ENCODE data around the gene LMX1A.

LMX1A gene

GRCh38 chr1:165257969-165258459 is 98.5 kb downstream of the LMX1A start:
- Histone ChIP-seq H3K9me3 (ENCODE audit: low read length) (no peaks in the 10 kb centered on the region), H3K4me1 (ENCODE audit: insufficient read depth, low read length) (no peaks in the 10 kb centered on the region), H2AFZ (ENCODE audit: low read depth, low read length) (no peak overlapping the region), H3K4me3 (ENCODE audit: low read length) (no peak overlapping the region), H3K36me3 (ENCODE audit: insufficient read depth, low read length) (no peaks in the 10 kb centered on the region), H3K27me3 (ENCODE audit: insufficient read depth, low read length) (no peaks in the 10 kb centered on the region)

- H3K4me1 ChIP-seq (ENCODE audit: insufficient read depth, low read length), result no peaks in the 10 kb centered on the region
- no peaks in the 10 kb centered on the region for H3K27me3 ChIP-seq (ENCODE audit: insufficient read depth, low read length)
- no peaks in the 10 kb centered on the region for H3K36me3 ChIP-seq (ENCODE audit: insufficient read depth, low read length)
- H3K4me3 ChIP-seq (ENCODE audit: low read length), result no peak overlapping the region
- no peak overlapping the region for H2AFZ ChIP-seq (ENCODE audit: low read depth, low read length)
- no peaks in the 10 kb centered on the region for H3K9me3 ChIP-seq (ENCODE audit: low read length)
Measured at GRCh38 chr1:165254896-165255625, 101.5 kb downstream of the LMX1A start.

- Histone ChIP-seq H3K4me3 (ENCODE audit: low read length) (no peak overlapping the region), H3K4me1 (ENCODE audit: insufficient read depth, low read length) (no peaks in the 10 kb centered on the region), H3K27me3 (ENCODE audit: insufficient read depth, low read length) (no peaks in the 10 kb centered on the region), H2AFZ (ENCODE audit: low read depth, low read length) (no peak overlapping the region), H3K36me3 (ENCODE audit: insufficient read depth, low read length) (no peaks in the 10 kb centered on the region), H3K9me3 (ENCODE audit: low read length) (no peaks in the 10 kb centered on the region)
Measured at GRCh38 chr1:165254376-165254775, 102.1 kb downstream of the LMX1A start.

DNA sequence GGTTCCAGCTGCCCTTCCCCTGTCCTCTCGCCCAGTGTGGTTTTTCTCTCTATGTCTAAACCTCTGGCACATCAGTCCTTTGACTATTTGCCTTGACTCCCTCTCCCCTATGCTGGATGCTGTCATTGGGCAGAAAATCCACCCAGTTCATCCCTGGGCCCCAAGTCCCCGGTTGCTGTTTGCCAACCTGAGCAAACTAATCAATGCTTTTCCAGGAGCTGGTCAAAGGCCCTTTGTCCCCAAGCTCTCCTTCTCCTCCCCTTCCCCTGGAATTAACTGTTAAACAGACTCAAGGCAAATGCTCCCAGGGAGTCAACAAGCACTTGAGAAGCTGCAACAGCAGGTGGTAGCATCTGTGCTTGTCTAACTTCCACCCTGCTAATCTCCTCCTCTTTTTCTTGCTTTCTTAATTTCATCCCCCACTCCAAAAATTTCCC is 102.7 kb downstream of the LMX1A start:
- Histone ChIP-seq H2AFZ (ENCODE audit: low read depth, low read length) (no peak overlapping the region), H3K4me1 (ENCODE audit: insufficient read depth, low read length) (no peaks in the 10 kb centered on the region), H3K27me3 (ENCODE audit: insufficient read depth, low read length) (no peaks in the 10 kb centered on the region), H3K9me3 (ENCODE audit: low read length) (no peaks in the 10 kb centered on the region), H3K36me3 (ENCODE audit: insufficient read depth, low read length) (no peaks in the 10 kb centered on the region), H3K4me3 (ENCODE audit: low read length) (no peak overlapping the region)

DNA sequence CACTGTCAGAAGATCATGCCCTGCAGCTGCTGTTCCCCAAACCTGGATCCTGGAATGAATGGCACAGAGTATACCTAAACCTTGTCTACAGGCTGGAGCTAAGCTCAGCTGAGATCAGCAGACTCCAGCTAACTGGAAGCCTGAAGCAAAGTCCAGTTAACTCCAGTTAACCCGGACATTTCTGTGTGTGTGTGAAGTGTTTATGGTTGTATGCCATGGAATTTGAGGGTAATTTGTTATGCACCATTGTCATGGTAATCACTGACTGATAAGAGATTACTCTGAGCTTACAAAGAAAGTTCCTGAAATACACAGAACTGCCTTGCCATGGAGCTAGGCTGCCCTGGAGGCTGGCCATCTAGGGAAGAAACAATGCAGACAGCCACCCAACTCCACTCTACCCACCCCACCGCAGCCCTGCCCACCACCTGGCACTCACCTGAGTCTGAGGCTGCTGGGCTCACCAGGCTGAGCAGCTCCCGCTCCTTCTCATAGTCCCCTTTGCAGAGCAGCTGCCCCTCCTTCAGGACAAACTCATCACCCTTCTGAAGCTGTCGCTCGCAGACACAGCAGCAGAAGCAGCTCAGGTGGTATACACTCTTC is 107.4 kb downstream of the LMX1A start:
- Histone ChIP-seq H3K4me1 (ENCODE audit: insufficient read depth, low read length) (no peaks in the 10 kb centered on the region), H3K4me3 (ENCODE audit: low read length) (no peak overlapping the region), H3K36me3 (ENCODE audit: insufficient read depth, low read length) (no peaks in the 10 kb centered on the region), H3K27me3 (ENCODE audit: insufficient read depth, low read length) (no peaks in the 10 kb centered on the region), H3K9me3 (ENCODE audit: low read length) (no peaks in the 10 kb centered on the region), H2AFZ (ENCODE audit: low read depth, low read length) (no peak overlapping the region)

DNA sequence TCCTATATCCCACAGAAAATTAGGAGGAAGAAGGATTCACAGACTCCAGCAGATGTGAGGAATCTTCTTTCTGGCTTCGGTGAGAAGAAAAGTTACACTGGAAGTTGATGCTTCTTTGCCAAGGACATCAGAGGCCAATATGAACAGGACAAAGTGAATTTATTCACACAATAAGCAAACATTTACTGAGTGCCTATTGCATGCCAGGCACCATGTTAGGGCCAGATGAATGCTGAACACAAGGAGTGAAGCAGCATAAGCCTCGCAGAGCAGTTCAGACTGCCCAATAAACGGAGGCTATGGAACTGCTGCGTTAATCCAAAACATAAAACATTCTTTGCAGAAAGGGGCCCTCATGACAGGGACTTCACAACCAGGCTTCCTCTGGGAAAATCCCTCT is 114.6 kb downstream of the LMX1A start:
- H2AFZ ChIP-seq (ENCODE audit: low read depth, low read length), result no peak overlapping the region
- no peak overlapping the region for H3K4me3 ChIP-seq (ENCODE audit: low read length)
- H3K9me3 ChIP-seq (ENCODE audit: low read length), result no peaks in the 10 kb centered on the region
- H3K36me3 ChIP-seq (ENCODE audit: insufficient read depth, low read length), result no peaks in the 10 kb centered on the region
- H3K4me1 ChIP-seq (ENCODE audit: insufficient read depth, low read length), result no peaks in the 10 kb centered on the region
- peaks cover 4% of the 10 kb centered on the region for H3K27me3 ChIP-seq (ENCODE audit: insufficient read depth, low read length)

DNA sequence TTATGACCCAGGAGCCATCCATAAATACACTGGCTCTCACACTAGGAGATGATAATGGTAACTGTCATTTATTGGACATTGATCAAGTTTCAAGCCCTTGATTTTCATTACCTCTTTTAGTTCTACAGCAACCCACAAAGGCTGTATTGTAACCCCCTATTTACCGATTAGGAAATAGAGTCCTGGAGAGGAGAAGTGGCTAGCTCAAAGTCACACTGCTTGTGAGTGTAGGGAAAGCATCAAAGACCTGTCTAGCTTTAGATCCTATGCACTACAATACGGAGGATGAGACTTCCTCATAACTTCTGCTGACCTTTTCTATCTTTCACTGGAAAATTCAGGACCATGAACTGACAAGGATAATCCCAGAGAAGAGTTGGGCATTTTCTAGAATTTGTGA is 115.2 kb downstream of the LMX1A start:
- Histone ChIP-seq H3K4me3 (ENCODE audit: low read length) (no peak overlapping the region), H3K36me3 (ENCODE audit: insufficient read depth, low read length) (no peaks in the 10 kb centered on the region), H2AFZ (ENCODE audit: low read depth, low read length) (no peak overlapping the region), H3K4me1 (ENCODE audit: insufficient read depth, low read length) (no peaks in the 10 kb centered on the region), H3K9me3 (ENCODE audit: low read length) (no peaks in the 10 kb centered on the region), H3K27me3 (ENCODE audit: insufficient read depth, low read length) (peaks cover 10% of the 10 kb centered on the region)

- Histone ChIP-seq H3K9me3 (ENCODE audit: low read length) (no peaks in the 10 kb centered on the region), H3K4me1 (ENCODE audit: insufficient read depth, low read length) (peaks cover 8% of the 10 kb centered on the region), H2AFZ (ENCODE audit: low read depth, low read length) (no peak overlapping the region), H3K27me3 (ENCODE audit: insufficient read depth, low read length) (peaks cover 17% of the 10 kb centered on the region), H3K36me3 (ENCODE audit: insufficient read depth, low read length) (no peaks in the 10 kb centered on the region), H3K4me3 (ENCODE audit: low read length) (no peak overlapping the region)
Measured at GRCh38 chr1:165240492-165240891, 116.0 kb downstream of the LMX1A start.

- no peaks in the 10 kb centered on the region for H3K9me3 ChIP-seq (ENCODE audit: low read length)
- peaks cover 14% of the 10 kb centered on the region for H3K4me1 ChIP-seq (ENCODE audit: insufficient read depth, low read length)
- no peaks in the 10 kb centered on the region for H3K36me3 ChIP-seq (ENCODE audit: insufficient read depth, low read length)
- H2AFZ ChIP-seq (ENCODE audit: low read depth, low read length), result no peak overlapping the region
- no peak overlapping the region for H3K4me3 ChIP-seq (ENCODE audit: low read length)
- peaks cover 21% of the 10 kb centered on the region for H3K27me3 ChIP-seq (ENCODE audit: insufficient read depth, low read length)
Measured at GRCh38 chr1:165239873-165240272, 116.6 kb downstream of the LMX1A start.

DNA sequence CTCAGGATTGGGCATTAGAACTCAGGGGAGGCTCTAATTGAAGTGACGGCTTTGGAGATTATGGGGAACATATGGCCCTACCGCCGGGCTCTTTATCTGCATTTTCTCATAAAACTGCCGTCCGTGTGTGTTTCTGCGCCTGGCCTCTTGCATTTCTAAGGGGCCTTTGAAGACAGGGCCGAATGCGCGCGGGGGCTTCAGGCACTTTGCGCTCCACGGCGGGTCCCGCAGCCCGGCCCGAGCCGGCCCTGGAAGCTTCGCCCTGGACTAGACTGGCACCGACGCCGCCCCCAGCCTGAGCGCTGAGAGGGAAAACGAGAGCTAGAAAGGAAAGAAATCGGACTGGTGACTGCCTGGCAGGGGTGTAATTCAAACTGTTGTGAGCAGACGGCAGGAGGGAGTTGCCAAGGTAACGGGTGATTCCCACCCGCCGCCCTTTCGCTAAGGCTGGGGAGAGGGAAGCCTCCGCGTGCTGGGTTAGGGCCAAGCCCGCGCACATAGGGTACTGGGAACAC is 120.7 kb downstream of the LMX1A start:
- no peaks in the 10 kb centered on the region for H3K36me3 ChIP-seq (ENCODE audit: insufficient read depth, low read length)
- H3K9me3 ChIP-seq (ENCODE audit: low read length), result no peaks in the 10 kb centered on the region
- H3K27me3 ChIP-seq (ENCODE audit: insufficient read depth, low read length), result peaks cover 43% of the 10 kb centered on the region
- H3K4me3 ChIP-seq (ENCODE audit: low read length), result peak overlapping the region; percentile 32
- peak overlapping the region; percentile 88 for H2AFZ ChIP-seq (ENCODE audit: low read depth, low read length)
- H3K4me1 ChIP-seq (ENCODE audit: insufficient read depth, low read length), result peaks cover 18% of the 10 kb centered on the region

- Histone ChIP-seq H2AFZ (ENCODE audit: low read depth, low read length) (peak overlapping the region; percentile 88), H3K4me3 (ENCODE audit: low read length) (peak overlapping the region; percentile 32), H3K9me3 (ENCODE audit: low read length) (no peaks in the 10 kb centered on the region), H3K27me3 (ENCODE audit: insufficient read depth, low read length) (peaks cover 43% of the 10 kb centered on the region), H3K36me3 (ENCODE audit: insufficient read depth, low read length) (no peaks in the 10 kb centered on the region), H3K4me1 (ENCODE audit: insufficient read depth, low read length) (peaks cover 18% of the 10 kb centered on the region)
Measured at GRCh38 chr1:165235155-165235776, 121.2 kb downstream of the LMX1A start.

GRCh38 chr1:165234149-165234548 is 122.4 kb downstream of the LMX1A start:
- Histone ChIP-seq H3K4me1 (ENCODE audit: insufficient read depth, low read length) (peaks cover 18% of the 10 kb centered on the region), H3K27me3 (ENCODE audit: insufficient read depth, low read length) (peaks cover 43% of the 10 kb centered on the region), H3K4me3 (ENCODE audit: low read length) (no peak overlapping the region), H3K36me3 (ENCODE audit: insufficient read depth, low read length) (no peaks in the 10 kb centered on the region), H2AFZ (ENCODE audit: low read depth, low read length) (no peak overlapping the region), H3K9me3 (ENCODE audit: low read length) (no peaks in the 10 kb centered on the region)

- peaks cover 11% of the 10 kb centered on the region for H3K27me3 ChIP-seq (ENCODE audit: insufficient read depth, low read length)
- no peak overlapping the region for H2AFZ ChIP-seq (ENCODE audit: low read depth, low read length)
- H3K9me3 ChIP-seq (ENCODE audit: low read length), result no peaks in the 10 kb centered on the region
- H3K36me3 ChIP-seq (ENCODE audit: insufficient read depth, low read length), result no peaks in the 10 kb centered on the region
- no peak overlapping the region for H3K4me3 ChIP-seq (ENCODE audit: low read length)
- no peaks in the 10 kb centered on the region for H3K4me1 ChIP-seq (ENCODE audit: insufficient read depth, low read length)
Measured at GRCh38 chr1:165228676-165229075, 127.8 kb downstream of the LMX1A start.
